ENCODE measurements around the gene EPS8.
"Not testable (repeated sequence)": the region's sequence is repeated elsewhere in the genome, so short reads cannot be mapped to it uniquely, and the experiment has no call there.

Gene EPS8

GRCh38 chr12:15756822-15757221, 32.4 kb downstream of the EPS8 start:
- DNase-seq (ENCODE audit: low spot score), result no peak

DNA sequence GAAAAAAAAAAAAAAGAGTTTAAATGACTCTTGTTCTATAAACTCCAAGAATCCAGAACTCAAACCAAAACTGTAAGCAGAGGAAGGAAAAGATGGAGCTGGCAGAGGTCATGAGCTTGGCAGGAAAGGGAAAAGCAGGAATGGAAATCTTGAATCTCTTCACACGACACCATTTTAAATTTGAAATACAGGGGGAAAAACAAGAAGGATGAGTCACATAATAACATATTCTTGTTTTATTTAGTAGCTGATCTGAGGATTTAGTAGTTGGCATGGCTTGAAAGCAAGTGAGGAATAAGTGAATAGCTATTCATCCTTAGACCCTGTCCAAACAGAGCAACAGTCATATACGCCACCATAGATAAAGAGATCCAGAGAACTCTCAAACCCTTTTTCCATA, 35.0 kb downstream of the EPS8 start:
- DNase-seq (ENCODE audit: low spot score), result no peak

DNA sequence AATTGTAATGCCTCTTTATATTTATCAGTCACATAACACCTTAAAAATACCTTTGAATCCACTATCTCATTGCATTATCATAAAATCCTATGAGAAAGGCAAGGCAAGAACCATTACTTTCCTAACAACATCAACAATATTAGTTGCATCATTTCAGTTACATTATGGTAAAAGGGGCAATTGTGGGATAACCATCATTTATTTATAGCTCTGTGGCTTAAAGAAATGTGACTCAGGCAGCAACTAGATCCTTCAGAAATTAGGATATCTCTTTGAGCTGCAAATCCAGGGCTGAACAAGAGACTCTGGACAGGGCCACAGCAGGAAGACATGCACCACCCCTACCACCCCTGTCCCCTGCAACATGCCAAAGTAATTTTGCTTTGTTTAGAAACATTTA, 36.4 kb downstream of the EPS8 start:
- DNase-seq (ENCODE audit: low spot score), result no peak

DNA sequence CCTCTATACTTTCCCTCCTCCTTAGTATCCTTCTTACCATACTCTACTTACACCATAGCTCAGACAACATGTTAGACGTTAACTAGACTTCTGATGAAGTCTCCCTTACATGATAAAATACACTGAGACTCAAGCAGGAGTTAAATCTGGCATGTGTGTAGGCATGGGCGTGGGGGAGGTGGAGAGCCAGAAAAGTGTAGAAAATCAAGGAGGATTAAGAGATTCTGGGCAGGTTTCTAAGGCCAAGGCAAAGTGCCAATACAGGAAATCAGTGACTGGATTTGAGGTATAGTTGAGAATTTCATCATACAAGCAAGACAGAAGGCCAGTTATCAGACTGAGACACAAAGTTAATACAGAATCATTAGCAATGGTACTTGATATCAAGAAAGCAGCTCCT, 37.4 kb downstream of the EPS8 start:
- DNase-seq (ENCODE audit: low spot score), result no peak

- no peak for DNase-seq (ENCODE audit: low spot score)
Observed at GRCh38 chr12:15749937-15750336, 39.3 kb downstream of the EPS8 start.

DNA sequence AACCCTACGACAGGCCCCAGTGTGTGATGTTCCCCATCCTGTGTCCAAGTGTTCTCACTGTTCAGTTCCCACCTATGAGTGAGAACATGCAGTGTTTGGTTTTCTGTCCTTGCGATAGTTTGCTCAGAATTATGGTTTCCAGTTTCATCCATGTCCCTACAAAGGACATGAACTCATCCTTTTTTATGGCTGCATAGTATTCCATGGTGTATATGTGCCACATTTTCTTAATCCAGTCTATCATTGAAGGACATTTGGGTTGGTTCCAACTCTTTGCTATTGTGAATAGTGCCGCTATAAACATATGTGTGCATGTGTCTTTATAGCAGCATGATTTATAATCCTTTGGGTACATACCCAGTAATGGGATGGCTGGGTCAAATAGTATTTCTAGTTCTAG, 47.3 kb downstream of the EPS8 start:
- not testable (repeated sequence) for DNase-seq (ENCODE audit: low spot score)

DNA sequence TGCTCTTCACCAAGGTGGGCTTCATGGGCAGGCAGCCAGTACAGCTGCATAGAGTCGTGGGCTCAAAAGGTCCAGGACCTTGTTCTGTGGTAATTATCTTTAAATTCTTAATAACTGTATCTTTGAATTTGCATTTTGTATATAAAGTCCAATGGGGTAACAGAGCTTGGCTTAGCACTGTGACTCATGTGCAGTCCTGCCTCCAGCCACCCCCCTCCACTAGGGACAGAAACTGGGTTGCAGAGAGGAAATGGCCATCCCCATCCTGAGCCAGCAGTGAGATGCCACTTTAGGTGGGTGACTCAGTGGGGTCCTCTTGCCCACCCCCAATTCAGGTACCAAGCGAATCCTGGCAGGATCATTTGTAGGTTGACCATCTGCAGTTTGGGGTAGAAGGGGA, 48.1 kb downstream of the EPS8 start:
- DNase-seq (ENCODE audit: low spot score), result no peak

- DNase-seq (ENCODE audit: low spot score), result not testable (repeated sequence)
Observed at GRCh38 chr12:15740389-15740788, 48.8 kb downstream of the EPS8 start.

- DNase-seq (ENCODE audit: low spot score), result no peak
Observed at GRCh38 chr12:15738438-15739015, 50.7 kb downstream of the EPS8 start.

DNA sequence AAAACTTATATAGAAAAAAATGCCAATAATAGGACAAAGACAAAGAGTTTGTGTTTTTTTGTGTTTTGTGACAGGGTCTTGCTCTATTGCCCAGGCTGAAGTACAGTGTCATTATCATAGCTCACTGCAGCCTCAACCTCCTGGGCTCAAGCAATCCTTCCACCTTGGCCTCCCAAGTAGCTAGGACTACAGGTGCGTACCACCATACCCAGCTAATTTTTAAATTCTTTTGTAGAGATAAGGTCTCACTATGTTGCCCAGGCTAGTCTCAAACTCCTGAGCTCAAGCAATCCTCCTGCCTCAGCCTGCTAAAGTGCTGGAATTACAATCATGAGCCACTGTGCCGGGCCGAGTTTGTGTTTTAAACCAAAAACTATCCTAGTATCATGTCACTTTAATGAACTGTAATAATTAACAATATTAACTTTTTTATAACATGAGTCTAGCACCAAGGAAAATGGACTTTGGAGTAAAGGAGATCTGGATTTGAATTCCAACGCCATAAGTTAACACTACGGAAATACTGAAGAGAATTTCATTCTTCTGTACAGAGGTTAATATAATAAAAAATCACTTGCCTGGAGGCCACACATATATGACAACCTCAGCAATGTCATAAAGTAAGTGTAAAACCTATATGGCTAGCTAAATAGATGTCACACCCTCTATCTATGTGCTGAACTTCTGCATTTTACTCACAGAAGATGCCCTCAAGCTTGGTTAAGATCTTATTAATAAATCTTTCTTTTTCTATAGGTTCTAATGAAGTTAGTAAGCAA, 53.2 kb downstream of the EPS8 start:
- DNase-seq (ENCODE audit: low spot score), result no peak

GRCh38 chr12:15733136-15733535, 56.1 kb downstream of the EPS8 start:
- no peak for DNase-seq (ENCODE audit: low spot score)

DNA sequence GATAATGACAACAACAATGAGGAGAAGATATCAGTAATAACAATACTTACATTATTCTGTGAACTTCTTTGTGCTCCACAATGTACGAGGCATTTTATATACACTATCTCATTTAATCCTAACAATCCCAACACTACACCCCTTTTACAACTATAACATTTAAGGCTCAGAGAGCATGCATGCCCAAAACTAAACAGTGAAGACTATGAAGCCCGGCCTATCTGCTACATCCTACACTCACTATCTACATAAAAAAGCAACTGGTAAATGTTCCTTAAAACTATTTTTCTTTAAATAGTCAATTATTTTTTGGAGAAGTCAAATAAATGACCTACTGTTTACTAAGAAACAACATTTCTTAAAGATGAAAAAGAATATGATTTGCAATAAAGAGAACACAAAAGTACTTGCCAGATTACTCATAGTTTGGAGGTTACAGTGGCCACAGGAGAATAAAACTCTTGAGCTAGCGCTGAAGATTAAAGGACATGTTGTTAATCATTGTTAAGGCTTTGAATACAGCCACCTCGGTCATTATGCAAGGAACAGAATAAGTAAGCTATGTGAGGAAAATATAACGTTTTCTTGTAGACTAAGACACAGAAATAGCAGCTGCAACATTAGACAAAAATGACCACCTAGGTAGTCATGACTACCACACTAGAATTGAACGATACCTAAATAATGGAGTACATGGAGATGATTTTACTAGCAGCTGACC, 56.7 kb downstream of the EPS8 start:
- DNase-seq (ENCODE audit: low spot score), result no peak

DNA sequence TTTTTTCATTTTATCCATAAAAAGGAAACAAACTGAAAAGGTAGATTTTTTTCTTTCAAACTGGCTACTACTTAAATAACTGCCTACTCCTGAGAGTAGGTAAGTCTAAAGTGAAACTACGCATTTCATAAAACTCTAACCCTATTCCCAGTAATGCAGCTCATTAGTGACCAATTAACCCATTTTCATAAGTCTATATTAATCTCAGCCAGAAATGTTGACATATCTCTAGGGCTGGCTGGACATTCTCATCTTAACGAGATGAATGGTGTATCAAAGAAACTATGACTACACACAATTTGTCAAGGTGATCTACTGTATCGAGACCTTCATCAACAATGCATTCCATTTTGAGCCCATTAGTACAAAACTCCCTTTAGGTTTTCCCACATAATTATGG, 57.2 kb downstream of the EPS8 start:
- DNase-seq (ENCODE audit: low spot score), result no peak

DNA sequence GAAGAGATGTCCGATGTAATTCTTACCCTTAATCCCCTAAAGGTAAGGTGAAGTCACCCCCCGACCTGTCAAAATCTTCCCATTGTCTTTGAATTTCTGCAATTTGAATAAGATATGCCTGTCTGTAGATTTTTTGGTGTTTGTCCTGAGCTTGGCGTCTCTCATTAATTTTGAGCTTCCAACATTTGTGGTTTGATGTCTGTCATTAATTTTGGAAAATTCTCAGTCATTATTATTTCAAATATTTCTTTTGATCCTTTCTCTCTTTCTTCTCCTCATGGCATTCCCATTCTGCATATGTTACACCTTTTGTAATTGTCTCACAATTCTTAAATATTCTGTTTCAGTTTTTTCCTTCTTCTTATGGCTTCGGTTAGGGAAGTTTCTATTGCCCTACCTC, 60.1 kb downstream of the EPS8 start:
- DNase-seq (ENCODE audit: low spot score), result no peak

GRCh38 chr12:15728118-15728598, 61.0 kb downstream of the EPS8 start:
- DNase-seq (ENCODE audit: low spot score), result no peak

GRCh38 chr12:15726878-15727150, 62.4 kb downstream of the EPS8 start:
- DNase-seq (ENCODE audit: low spot score), result no peak

DNA sequence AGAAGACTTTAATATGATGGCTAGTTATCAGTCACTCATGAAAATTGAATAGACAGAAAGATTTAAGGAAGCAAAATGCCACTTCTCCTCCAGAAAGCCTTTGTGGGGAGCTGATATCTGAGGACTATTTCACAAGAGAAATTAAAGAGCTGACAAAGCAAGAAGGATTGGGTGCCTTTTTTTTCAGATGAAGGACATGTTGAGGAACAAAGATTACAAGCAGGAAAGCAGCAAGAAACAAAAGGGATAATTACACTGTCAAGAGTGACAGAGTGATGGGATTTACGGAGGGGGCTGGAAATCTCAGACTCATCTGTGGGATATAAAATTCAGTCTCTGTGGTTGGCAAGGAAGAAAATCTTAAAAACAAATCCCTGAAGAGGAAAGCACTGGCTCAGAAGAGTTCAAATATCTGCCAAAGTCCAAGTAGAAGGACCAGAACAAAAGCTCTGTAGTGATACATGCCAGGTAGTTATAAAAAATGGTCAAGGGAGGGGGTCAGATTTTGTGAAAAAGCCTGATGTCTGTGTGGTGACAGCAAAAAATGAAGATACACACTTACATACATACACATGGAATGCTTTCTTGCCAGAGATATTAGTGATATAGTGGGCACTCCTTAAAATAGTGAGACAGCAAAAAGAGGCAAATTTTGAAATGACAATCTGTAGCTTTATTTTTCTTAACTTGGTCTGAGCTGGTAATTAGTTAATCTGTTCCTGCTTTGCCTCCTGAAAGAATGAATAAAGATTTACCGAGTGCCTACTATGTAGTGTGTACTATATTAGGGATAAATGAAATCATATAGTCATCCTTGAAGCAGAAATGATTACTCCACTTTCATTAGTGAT, 62.9 kb downstream of the EPS8 start:
- no peak for DNase-seq (ENCODE audit: low spot score)

DNA sequence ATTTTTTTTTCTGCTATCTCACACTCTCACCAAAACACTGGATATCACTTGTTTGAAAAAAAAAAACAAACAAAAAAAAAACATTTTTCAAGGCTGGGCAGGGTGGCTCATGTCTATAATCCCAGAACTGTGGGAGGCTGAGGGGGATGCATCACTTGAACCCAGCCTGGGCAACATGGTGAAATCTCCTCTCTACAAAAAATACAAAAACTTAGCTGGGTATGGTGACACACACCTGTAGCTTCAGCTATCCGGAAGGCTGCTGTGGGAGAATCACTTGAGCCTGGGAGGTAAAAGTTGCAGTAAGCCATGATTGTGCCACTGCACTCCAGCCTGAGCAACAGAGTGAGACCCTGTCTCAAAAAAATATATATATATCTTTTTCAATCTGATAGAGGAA, 66.2 kb downstream of the EPS8 start:
- no peak for DNase-seq (ENCODE audit: low spot score)

GRCh38 chr12:15721316-15722115, 67.7 kb downstream of the EPS8 start:
- DNase-seq (ENCODE audit: low spot score), result no peak

- no peak for DNase-seq (ENCODE audit: low spot score)
Observed at GRCh38 chr12:15720295-15720694, 68.9 kb downstream of the EPS8 start.

DNA sequence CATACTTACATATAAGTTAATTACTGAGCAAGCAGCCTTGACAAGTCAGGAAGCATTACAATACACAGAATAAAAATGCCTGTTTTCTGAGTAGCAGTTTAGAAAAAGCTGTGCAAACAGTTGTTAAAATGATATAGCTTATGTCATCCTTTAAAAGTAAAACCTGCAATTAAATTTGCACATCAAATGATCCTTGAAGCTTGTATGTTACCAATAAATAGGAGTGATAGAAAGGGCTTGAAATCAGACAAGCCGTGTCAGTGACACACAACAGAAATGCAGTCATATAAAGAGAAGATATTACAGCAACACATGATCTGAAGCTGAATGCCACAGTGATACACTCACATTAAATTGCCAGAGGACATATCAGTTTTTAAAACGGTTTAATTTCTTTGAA, 70.0 kb downstream of the EPS8 start:
- DNase-seq (ENCODE audit: low spot score), result no peak
